ENCODE data around the gene RABGAP1L.

- TF ChIP-seq CTCF (IDR thresholded peaks at IDR 0.05) (no peak), POLR2A (IDR thresholded peaks at IDR 0.05) (no peak)
Observed at GRCh38 chr1:174898102-174898797, 738.9 kb downstream of the RABGAP1L start.
